Measurements from ENCODE around the gene FCER2.
"Not testable (repeated sequence)": the region's sequence is repeated elsewhere in the genome, so short reads cannot be mapped to it uniquely, and the experiment has no call there.

FCER2 gene

DNA sequence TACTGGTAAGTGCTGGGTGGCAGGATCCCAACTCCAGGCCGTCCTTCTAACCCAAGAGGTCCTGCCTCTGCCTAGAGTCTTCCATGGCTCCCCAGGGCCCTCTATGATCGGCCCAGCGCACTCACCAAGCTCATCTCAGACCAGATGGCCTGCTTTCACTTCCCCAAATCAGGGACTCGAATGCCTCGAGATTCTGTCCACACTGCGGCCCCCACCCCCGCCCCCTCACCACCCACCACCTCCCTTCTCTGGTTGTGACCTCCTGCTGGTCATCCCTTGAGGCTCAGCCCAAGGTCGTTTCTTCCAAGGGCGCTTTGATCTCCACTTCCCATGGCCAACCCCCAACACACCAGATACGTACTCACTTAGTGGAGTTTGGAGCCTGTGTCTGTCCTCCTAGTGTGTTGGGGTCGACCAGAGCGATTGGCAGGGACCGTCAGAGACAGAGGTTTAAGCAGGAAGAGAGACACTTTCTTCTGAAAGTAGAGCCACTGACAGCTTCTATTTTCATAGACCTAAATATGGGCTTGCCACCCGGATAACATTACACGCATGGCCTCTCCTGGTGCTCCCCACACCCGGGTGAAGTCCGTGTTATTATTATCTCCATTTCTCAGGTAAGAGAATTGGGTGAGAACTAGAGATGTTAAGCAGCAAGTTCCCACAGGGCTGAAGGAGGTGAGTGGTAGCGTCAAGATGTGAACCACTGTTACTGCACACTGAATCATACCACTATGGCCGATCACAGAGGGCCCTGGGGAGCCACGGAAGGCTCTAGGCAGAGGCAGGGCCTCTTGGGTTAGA, at the start of gene FCER2:
FCER2 (minus strand) TSS at position 478 of the 804 bp plus-strand sequence. CDS start 2,371 bp downstream, outside the sequence.
- DNase-seq = no peak

DNA sequence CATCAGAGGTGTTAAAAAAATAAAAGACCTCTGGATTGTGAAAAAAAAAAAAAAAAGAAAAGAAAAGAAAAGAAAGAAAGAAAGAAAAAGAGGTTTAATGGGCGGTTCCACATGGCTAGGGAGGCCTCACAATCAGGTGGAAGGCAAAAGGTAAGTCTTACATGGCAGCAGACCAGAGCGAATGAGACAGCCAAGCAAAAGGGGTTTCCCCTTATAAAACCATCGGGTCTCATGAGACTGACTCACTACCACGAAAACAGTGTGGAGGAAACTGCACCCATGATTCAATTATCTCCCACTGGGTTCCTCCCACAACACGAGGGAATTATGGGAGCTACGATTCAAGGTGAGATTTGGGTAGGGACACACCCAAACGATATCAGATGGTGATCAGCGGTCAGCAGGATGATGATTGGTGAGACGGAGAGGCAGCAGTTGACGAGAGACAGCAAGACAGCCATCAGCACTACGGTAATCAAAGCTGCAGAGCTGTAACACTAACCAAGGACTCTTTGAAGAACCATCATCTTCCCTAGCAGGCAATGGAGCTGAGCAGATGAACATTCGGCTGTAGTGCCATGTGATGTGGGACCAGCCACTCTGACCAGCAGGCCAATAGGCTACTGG, 49.3 kb upstream of the FCER2 start:
- no peak for DNase-seq

DNA sequence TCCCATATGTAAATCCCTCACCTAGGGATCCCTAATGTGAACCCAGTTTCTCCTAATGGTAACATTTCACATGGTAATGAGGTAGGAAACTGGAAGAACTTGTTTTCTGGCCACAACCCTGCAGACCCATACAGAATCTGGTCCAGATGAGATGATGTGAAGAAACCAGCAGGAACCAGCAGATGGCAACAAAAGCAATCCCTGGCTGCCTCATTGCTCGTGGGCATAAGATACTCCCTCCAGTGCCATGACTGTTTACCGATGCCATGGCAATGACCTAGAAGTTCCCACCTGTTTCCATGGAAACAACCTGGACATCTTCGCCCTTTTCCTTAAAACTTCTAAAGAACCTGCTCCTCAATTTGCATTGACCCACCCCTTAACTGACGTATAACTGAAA, 46.8 kb upstream of the FCER2 start:
- no peak for DNase-seq

GRCh38 chr19:7748171-7748570, 46.2 kb upstream of the FCER2 start:
- DNase-seq = no peak

DNA sequence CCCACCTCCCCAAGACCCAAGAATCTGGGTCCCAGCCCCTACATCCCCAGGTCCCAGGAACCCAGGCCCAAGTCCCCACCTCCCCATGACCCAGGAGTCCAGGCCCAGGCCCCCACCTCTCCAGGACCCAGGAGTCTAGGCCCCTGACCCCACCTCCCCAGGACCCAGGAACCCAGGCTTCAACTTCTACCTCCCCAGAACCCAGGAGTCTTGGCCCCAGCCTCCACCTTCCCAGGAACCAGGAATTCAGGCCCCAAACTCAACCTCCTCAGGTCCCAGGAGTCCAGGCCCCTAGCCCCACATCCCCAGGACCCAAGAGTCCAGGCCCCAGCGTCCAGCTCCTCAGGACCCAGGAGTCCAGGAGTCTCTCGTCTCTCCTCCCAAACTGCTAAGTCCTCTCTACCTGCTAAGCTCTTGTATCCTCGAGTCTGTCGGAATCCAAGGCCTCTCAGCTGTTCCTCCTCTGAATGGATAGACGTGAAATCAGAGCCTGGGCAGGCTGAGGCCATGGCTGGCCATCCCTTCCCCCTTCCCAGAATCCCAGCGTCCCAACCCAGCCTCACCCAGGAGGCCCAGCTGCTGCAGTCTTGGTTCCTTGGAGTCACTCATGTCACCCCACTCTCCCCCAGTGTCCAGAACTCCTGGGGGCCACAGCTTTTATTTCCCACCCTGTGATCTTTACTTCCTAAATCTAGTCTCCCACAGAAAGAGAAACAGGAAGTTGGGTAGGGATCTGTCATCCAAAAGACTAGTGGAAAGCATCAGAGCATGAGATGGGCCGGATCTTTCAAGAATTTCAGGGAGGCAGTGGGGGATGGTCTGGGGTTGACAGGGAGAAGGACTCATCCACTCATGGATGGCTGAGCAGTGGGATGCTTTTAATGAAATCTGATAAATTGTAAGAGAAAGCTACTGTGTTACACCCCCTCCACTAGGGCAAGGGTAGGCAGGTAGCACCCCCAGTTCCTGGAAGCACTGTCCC, 45.3 kb upstream of the FCER2 start, which contains the start of gene CD209:
CD209 (minus strand) TSS at position 632 of the 982 bp plus-strand sequence; CDS start at position 609, 23 bp downstream.
- DNase-seq = no peak

GRCh38 chr19:7746306-7746705, 44.4 kb upstream of the FCER2 start:
- DNase-seq = not testable (repeated sequence)

DNA sequence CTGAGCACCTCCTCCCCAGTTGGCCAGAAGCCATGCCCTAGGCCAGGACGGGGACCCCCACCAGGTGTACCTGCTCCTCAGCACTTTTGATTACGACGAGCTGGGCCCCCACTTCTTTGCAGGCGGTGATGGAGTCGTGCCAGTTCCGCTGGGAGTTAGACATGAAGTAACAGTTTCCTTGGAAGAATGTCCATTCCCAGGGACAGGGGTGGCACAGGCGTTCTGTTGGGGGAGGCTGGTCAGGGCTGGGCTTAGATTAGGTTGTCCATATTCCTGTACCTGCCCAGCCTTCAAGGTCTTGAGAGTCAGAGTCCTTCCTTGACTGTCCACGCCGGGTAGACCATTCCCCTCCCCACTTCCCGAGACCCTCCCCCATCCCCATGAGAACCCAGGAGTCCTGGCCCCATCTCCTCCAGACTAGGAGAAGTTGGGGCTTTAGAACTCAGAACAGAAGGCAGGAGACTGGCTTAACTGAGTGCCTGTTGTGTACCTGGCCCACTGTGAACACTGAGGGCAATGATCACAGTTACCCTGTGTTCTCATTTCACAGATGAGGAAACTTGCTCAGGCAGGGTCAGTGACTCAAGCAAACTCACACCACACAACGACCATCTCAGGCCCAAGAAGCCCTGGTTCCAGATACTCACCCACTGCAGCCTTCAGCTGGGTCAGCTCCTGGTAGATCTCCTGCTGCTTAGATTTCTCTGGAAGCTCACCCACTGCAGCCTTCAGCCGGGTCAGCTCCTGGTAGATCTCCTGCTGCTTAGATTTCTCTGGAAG, 43.1 kb upstream of the FCER2 start:
- DNase-seq = no peak

GRCh38 chr19:7744199-7744786, 42.4 kb upstream of the FCER2 start:
- DNase-seq = no peak

DNA sequence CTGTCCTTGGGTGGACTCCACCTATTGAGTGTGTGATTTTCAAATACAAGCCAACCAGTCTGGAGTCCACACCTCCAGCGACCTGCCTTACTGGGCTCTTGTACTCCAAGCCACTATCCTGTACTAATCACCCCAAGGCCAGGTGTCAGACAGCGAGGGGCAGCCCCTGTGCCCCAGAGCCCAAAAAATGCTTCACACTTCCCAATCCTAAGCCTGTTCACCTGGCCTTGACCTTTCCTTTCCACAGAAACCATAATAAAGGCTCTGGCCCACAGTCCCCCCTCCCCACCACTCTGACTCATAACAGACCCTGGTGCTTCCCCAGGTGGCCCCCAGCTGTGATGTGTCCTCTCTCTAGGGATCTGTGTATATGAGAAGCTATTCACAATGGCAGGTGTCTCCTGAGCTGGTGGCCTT, 41.5 kb upstream of the FCER2 start:
- no peak for DNase-seq

- no peak for DNase-seq
Observed at GRCh38 chr19:7742991-7743390, 41.1 kb upstream of the FCER2 start.

GRCh38 chr19:7742575-7742974, 40.6 kb upstream of the FCER2 start:
- no peak for DNase-seq

DNA sequence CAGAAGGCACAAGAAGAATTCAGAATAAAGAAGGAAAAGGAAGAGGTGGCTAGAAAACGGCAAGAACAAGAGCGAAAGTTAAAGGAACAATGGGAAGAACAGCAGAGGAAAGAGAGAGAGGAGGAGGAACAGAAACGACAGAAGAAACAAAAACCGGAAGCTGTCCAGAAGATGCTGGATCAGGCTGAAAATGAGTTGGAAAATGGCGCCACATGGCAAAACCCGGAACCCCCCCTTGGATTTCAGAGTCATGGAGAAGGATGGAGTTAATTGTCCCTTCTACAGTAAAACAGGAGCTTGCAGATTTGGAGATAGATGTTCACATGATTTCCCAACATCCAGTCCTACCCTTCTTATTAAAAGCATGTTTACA, 38.7 kb upstream of the FCER2 start:
- DNase-seq = no peak

- DNase-seq = no peak
Observed at GRCh38 chr19:7739801-7740681, 38.1 kb upstream of the FCER2 start.

- no peak for DNase-seq
Observed at GRCh38 chr19:7739211-7739755, 37.4 kb upstream of the FCER2 start.

- DNase-seq = no peak
Observed at GRCh38 chr19:7738023-7738422, 36.1 kb upstream of the FCER2 start.

DNA sequence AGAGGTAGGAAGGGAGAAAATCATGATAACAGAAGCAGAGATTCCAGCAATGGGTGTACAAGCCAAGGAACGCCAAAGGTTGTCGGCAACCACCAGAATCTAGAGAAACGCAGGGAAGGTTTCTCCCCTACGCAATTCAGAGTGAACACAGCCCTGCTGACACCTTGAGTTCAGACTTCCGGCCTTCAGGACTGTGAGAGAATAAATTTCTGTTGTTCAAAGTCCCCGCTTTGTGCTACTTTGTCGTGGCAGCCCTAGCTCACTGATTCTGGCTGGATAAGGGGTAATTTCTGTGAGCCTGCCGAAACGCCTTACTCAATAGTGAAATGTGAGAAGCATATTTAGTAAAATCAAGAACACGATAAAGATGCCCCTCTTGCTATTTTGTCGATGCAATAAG, 35.3 kb upstream of the FCER2 start:
- DNase-seq = no peak

DNA sequence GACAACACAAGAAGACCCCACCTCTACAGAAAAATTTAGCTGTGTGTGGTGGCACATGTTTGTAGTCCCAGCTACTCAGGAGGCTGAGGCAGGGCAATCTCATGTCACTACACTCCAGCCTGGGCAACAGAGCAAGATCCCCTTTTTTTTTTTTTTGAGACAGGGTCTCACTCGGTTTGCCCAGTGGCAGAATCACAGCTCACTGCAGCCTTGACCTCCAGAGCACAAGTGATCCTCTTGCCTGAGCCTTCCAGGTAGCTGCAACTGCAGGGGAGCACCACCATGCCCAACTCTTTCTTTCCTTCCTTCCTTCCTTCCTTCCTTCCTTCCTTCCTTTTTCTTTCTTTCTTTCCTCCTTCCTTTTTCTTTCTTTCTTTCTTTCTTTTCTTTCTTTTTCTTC, 34.2 kb upstream of the FCER2 start:
- no peak for DNase-seq

- no peak for DNase-seq
Observed at GRCh38 chr19:7734220-7735203, 32.6 kb upstream of the FCER2 start.

- DNase-seq = no peak
Observed at GRCh38 chr19:7733376-7733775, 31.4 kb upstream of the FCER2 start.

All from NCI-H2227 treated with DMSO at 0.1 percent for 48 hours (cell line).